ENCODE measurements around the gene LRMDA.

DNA sequence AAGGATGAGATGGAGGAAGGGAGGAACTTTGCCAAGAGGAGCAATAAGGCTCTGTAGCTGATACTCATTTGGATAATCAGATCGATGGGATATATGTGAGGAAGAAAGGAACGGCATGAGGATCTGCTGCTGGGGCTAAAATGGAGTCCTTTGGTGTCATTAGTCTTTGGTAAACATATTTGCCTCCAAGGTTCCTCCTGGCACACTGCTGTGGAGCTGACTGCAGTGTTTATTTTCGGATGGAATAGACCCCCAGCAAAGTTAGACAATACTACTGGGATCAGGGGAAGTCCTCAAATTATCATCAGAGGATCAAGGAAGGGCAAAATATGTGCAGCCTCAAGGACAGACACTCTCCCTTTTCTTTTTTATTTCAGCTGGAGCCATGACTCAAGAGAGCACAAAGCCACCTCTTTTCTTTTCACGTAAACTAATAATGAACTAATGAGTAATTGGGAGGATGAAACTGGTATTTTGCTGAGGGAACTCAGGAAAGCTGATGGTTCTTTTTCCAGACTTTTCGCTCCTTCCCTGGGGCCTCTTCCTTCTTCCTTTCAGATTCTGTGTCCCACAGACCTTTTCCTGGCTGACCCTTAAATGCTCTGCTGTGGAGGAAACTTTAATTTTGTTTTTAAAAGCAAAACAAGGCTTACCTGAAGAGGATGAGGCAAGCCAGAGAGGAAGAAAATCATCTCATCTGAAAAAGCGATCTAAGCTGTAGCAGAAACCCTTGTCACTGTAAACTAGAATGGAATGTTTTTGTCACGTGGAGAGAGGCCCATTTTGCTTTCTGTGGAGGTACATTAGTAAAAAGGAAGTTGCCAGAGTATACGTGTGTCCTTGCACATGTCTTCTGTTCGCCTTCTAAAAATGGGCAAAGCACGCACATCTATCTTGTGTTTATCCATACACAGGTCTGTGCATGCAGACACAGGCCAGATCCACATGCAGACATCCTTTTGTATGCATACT is 33.3 kb downstream of the LRMDA start:
- no peak for TF ChIP-seq ZNF792 (CRISPR knock-in tag; IDR thresholded peaks at IDR 0.05)
- TF ChIP-seq FOSL1 (CRISPR knock-in tag; IDR thresholded peaks at IDR 0.05; ENCODE audit: borderline replicate concordance), result no peak
- TF ChIP-seq, protein P1, sequence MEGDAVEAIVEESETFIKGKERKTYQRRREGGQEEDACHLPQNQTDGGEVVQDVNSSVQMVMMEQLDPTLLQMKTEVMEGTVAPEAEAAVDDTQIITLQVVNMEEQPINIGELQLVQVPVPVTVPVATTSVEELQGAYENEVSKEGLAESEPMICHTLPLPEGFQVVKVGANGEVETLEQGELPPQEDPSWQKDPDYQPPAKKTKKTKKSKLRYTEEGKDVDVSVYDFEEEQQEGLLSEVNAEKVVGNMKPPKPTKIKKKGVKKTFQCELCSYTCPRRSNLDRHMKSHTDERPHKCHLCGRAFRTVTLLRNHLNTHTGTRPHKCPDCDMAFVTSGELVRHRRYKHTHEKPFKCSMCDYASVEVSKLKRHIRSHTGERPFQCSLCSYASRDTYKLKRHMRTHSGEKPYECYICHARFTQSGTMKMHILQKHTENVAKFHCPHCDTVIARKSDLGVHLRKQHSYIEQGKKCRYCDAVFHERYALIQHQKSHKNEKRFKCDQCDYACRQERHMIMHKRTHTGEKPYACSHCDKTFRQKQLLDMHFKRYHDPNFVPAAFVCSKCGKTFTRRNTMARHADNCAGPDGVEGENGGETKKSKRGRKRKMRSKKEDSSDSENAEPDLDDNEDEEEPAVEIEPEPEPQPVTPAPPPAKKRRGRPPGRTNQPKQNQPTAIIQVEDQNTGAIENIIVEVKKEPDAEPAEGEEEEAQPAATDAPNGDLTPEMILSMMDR (CRISPR knock-in tag; IDR thresholded peaks at IDR 0.05), result no peak
- no peak for TF ChIP-seq JUND (CRISPR knock-in tag; IDR thresholded peaks at IDR 0.05)
- TF ChIP-seq, protein P2, sequence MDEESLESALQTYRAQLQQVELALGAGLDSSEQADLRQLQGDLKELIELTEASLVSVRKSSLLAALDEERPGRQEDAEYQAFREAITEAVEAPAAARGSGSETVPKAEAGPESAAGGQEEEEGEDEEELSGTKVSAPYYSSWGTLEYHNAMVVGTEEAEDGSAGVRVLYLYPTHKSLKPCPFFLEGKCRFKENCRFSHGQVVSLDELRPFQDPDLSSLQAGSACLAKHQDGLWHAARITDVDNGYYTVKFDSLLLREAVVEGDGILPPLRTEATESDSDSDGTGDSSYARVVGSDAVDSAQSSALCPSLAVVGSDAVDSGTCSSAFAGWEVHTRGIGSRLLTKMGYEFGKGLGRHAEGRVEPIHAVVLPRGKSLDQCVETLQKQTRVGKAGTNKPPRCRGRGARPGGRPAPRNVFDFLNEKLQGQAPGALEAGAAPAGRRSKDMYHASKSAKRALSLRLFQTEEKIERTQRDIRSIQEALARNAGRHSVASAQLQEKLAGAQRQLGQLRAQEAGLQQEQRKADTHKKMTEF (CRISPR knock-in tag; IDR thresholded peaks at IDR 0.05), result no peak
- TF ChIP-seq, protein P3, sequence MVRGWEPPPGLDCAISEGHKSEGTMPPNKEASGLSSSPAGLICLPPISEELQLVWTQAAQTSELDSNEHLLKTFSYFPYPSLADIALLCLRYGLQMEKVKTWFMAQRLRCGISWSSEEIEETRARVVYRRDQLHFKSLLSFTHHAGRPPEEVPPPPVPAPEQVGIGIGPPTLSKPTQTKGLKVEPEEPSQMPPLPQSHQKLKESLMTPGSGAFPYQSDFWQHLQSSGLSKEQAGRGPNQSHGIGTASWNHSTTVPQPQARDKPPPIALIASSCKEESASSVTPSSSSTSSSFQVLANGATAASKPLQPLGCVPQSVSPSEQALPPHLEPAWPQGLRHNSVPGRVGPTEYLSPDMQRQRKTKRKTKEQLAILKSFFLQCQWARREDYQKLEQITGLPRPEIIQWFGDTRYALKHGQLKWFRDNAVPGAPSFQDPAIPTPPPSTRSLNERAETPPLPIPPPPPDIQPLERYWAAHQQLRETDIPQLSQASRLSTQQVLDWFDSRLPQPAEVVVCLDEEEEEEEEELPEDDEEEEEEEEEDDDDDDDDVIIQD (CRISPR knock-in tag; IDR thresholded peaks at IDR 0.05; ENCODE audit: low read depth), result no peak

All from HepG2 (cell line).